CD4-positive, alpha-beta T cell treated with Interleukin-2 at 100 ng/mL for 4 hours (primary cell): ENCODE data around the gene RAPH1.

Source experiments
- DNase-seq: peaks from one replicate; pipeline ENCODE4 v3.0.0-alpha.2; 2020; ENCODE audit warnings: low spot score

Gene RAPH1, protein sequence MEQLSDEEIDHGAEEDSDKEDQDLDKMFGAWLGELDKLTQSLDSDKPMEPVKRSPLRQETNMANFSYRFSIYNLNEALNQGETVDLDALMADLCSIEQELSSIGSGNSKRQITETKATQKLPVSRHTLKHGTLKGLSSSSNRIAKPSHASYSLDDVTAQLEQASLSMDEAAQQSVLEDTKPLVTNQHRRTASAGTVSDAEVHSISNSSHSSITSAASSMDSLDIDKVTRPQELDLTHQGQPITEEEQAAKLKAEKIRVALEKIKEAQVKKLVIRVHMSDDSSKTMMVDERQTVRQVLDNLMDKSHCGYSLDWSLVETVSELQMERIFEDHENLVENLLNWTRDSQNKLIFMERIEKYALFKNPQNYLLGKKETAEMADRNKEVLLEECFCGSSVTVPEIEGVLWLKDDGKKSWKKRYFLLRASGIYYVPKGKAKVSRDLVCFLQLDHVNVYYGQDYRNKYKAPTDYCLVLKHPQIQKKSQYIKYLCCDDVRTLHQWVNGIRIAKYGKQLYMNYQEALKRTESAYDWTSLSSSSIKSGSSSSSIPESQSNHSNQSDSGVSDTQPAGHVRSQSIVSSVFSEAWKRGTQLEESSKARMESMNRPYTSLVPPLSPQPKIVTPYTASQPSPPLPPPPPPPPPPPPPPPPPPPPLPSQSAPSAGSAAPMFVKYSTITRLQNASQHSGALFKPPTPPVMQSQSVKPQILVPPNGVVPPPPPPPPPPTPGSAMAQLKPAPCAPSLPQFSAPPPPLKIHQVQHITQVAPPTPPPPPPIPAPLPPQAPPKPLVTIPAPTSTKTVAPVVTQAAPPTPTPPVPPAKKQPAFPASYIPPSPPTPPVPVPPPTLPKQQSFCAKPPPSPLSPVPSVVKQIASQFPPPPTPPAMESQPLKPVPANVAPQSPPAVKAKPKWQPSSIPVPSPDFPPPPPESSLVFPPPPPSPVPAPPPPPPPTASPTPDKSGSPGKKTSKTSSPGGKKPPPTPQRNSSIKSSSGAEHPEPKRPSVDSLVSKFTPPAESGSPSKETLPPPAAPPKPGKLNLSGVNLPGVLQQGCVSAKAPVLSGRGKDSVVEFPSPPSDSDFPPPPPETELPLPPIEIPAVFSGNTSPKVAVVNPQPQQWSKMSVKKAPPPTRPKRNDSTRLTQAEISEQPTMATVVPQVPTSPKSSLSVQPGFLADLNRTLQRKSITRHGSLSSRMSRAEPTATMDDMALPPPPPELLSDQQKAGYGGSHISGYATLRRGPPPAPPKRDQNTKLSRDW

DNA sequence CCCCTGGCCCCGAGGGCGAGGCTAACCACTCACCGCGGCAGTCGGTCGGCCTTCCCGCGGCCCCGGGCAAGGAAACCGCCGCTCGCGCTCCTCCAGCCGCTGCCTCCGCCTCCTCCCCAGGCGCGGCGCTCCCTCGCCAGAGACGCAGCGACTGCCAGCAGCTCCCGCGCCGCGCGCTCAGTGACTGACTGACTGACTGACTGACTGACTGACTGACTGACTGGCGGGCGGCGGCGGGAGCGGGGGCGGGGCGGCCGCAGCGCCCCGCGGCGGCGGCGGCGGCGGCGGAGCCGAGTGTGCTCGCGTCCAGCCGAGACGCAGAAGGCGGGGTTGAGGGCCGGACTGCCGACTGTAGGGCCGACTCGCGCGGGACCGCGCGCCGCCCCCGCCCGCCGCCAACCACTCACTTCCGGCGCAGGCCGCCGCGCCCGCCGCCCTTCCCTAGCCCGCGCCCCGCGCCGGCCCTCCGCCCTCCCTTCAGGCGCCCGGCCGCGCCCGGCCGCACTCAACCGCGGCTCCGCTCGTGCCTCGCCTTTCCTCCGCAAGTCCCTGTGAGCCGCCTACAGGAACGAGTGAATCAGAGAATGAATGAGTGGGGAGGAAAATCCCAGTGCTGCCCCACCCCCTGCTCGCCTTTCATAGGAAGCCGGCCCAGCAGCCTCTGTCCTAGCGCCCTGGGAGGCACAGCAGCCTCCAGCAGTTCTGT, at the start of gene RAPH1:
Gene RAPH1, minus strand, starts transcription at position 224 of the 706 bp plus-strand sequence. CDS start 39,948 bp downstream, outside the sequence.
- peak; percentile 41 for DNase-seq

DNA sequence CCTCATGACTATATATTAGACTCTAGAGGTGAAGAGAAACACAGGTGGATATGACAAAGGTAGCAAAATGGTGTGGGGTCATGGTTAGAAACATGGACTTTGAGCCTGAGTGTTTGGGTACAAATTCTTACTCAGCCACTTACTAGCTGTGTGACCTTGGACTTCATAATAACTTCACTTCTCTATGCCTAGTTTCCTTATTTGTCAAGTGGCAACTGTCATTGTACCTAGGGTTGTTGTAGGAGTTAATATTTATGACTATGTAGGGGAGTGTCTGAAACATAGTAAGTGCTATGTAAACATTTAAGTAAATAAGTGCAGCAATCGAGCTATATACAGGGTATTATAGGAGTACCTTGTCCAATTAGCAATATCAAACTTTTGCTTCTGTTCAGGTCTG, 49.7 kb upstream of the RAPH1 start:
- no peak for DNase-seq

DNA sequence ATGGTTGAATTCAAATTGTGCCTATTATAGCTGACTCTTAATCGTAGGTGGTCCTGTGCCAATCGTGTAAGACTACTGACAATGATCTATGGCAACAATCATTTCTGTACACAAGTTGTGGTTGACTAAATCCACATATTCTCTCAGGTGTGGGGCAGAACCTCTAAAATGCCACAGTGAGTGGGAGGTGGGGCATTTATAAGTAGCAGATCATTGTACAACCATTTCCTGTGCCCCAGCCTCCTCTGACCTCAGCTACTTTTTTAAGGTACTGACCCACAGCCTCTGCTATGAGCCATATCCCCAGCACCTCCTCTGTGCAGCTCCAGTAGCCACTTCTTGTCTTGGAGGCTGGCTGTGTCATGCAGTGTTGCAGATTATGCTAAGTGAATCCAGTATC, 48.6 kb upstream of the RAPH1 start:
- DNase-seq, result no peak

DNA sequence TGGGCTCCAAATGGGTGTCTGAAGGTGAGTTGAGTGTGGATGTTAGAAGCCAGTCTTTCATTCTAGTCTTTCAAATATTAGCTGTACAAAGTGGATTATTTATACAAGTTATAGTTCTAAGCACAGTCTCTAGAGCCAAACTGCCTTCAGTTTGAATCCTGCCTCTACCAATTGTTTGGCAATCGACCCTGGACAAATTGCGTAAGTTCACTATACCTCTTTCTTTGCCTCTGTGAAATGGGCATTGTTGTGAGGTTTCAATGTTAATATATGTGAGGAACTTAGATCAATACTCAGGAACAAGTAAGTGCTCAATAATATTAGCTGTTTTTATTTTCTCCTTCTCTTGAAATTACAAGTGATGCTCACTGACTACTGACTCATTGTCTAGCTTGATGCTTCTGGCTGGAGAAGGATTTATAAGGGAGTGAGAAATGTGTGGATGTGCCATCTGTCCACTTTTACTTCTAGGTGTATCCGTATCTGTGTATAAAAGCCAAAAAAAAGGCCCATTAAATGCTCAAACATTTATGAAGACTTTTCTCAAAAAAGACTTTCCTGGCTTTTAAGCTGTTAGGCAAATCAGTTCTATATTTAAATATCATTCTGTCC, 48.1 kb upstream of the RAPH1 start:
- no peak for DNase-seq

DNA sequence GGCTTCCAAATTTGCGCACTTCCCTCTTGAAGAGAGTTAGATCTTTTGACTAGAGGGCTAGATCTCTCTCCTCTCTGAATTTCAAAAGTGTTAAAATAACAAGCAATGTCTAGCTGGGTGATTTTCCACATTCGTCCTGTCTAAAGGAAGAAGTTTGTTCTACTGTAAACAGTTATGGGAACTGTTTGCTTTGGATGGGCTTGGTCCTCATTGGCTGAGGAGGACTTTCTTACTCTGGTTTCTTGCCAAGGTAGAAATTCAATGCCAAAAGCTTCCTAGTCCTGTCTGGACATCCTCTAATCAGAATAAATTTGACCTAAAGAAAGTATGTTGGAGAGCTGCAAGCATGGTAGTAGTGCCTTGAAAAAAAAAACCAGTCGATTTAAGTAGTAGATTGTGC, 47.4 kb upstream of the RAPH1 start:
- DNase-seq, result no peak

DNA sequence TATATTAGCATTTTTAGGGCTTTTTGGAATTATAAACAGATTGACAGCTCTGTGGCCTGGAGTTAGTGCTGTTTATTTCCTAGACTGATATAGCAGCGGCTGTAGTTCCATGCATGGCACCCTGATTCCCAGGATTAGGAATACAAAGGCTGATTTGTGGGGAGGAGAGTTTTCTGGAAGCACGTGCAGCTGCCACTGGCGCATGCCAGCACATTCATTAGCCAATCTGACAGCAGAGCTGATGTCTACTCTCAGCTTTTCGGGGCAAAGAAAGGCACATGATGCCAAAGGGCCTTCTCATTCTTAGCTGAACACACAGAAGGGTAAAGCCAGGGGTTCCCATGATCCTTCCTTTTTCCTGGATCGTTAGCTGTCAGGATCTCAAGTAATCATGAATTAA, 45.7 kb upstream of the RAPH1 start:
- DNase-seq, result no peak

DNA sequence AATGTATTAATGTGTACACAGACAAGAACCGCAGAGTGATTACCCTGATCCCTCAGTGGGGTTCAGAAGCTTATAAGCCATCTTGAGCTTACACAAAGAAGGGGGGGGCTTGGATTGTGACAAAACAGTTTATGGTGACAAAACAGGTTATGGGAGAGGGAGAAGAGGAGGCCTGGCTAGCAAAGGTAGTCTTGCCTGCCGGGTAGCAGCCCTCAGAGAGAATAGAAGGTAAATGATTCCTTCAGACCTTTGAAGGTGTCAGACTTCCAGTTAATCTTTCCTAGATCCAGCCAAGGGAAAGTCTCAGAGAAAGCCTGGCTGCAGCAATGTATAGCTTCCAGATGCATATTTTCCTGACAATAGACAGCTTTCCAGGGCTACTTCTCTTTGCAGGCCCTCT, 44.6 kb upstream of the RAPH1 start:
- no peak for DNase-seq

DNA sequence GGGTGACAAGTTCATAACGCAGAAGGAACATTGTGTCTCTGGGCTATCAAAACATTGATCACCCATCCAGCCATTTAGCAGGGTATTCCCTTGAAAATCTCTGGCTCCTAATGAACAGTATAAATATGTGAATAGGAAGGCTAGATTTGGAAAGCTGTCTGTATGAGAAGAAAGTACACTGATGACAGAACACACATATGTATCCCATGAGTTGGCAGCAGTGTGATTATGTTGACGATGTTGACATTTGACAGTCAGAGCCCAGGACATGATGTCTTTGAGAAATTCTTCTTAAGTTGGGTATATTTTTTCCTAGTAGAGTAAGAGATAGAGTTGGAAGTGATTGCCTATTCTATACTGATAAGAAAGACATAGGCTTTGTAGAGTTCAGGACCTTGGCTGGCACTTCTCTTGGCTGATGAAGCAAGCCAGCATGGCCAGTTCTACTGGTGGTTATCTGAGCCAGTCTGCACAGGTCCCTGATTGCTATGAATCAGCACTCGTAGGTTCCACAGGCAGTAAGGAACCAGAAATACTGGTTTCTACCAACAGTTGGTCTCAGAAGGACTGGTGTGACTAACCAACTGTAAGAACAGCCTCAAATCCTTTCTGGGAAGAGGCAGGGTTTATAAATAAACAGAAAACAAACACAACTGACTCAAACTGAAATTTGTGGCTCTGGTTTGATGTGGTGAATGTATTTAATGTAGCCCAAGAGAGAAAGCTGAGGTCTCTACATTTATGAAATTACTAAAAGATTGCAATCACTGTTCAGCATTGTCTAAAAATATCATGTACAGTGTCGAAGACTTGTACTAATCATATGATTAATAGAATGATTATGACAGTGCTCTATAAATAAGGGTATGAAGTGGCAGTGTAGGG, 43.9 kb upstream of the RAPH1 start:
- DNase-seq, result peak; percentile 20

DNA sequence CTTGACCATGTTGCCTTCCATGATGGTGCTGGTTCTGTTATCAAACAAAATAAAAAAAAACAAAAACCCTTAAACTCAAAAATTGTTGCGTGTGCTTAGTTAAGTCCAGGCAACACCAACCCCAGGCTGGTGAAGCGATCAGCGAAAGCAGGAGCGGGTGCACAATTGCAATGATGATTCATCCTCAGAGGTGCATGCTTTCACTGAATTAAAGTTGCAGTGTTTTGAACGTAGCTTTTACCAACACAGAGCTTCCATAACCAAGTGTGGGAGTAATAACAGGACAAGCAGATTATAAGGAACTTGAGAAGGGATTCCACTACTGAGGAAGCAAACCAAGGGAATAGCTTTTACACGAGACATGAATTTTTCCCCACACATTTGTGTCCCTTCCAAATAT, 39.7 kb upstream of the RAPH1 start:
- no peak for DNase-seq

DNA sequence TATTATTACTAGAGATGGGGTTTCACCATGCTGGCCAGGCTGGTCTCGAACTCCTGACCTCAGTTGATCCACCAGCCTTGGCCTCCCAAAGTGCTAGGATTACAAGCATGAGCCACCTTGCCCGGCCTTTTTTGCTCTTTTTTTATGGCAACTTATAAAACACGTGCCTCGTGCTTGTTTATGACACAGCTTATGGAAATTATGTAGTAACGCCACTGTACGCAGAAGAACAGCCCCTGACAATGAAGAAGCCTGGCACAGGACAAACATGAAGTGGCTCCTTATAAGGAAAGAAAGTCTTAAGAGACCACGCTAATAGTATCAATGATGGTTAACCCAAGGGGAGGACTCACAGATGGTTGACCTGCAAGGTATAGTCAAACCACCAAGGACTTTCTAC, 37.2 kb upstream of the RAPH1 start:
- no peak for DNase-seq

DNA sequence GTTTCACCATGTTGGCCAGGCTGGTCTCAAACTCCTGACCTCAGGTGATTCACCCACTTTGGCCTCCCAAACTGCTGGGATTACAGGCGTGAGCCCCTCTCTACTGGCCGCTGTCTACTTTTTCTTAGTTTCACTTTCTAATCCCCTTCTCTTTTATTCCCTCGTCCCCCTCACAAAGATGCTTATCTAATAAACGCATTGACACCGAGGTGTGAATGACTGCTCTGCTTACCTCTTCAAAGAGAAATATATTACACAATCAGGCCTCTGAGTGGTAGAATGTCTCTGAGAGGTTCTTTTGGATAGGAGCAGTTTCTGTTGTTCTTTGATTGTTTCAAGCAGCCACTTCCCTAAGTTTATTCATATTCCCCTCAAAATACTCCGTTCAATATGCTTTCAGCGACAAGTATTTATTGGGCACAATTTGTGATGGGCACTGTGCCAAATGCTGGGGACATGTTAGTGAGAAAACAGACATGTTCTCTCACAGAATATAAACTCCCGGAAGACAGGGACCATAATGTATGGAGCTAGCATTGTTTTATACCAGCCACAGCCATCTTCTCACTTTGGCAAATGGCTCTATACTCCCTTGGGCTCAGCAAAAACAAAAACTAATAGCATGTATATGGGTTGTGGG, 34.7 kb upstream of the RAPH1 start:
- no peak for DNase-seq

DNA sequence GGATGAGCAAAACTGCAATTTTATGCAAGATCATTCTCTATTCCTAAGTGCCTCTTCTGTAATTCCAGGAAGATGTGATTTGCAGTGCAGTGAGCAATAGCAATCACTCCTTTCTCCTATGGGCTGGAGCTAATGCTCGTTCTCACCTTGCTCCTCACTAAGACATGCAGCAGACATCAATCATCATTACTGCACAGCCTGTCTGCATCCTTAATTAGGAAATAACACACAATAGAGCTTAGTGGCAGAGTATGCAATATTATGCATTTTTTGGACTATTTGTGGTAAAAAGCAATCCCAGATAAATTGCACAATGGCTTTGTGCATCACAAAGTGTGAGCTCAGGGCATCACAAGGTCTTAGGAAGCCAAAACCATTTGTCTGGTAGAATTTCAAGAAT, 32.6 kb upstream of the RAPH1 start:
- no peak for DNase-seq

DNA sequence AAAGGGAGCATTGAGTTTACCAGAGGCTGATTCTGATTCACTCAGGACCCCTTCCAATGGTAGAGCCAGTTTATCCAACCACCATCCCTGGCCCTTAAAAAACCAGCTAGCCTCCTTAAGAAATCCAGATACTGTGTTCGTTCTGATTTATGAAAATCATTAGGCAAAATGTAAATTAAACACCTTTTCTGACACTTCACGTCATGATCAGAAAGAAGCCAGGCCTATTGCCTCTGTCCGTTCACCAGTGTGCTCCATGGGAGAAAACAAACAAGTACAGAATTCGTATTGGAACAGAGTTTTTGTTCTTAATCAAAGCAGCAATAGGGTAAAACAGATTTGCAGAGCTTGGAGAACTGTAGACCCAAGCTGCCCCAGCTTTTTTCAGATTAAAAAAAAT, 31.1 kb upstream of the RAPH1 start:
- no peak for DNase-seq

DNA sequence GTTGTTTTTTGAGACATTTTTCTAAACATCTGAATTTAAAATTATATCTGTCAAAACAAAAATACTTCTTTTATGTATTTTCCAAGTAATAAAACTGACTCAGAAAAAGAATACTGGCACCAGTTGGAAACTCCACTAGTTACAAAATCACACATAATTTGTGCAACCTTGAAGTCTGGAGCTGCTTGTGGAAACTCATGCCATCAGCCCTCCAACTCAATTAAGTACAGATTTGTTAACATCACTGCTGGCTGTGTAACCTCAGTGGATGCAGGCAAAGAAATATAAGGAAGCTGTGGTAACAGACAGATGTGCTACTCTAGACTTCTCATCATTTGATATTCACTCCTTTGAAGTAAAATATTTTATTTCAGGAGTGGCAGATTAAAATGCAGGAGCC, 30.0 kb upstream of the RAPH1 start:
- DNase-seq, result no peak

DNA sequence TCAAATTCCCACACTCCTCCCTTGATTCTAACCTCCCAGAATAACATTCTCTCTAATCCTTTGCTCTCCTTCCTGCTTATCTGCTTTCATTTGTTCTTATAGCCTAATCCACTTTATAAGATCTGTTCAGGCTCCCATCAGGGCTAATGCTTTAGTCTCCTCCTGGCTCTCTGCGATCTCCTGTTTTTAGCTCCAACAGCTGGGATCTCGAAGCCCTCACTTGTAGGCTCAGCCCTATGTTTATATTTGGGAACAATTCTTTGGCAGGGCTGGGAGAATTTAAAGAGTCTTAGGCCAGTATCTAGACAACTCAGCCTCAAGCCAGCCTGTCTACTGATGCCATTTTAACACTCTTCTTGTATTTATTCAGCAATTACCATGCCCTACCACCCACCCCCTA, 27.2 kb upstream of the RAPH1 start:
- DNase-seq, result no peak

DNA sequence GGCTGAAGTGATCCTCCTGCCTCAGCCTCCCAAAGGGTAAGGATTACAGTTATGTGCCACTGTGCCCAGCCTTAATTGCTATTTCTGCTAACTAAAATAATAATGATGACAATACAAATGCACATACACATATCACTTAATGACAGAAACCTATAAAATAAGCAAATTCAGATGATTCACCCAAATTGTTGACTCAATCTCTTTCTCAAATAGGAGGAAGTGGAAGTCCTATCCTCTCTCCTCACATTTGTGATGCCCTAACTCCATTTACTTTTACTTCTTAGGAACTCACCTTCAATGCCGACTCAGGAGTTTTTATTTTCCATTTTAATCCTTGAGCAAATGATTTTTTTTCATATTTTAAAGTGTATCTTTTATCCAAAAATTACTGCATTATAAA, 24.5 kb upstream of the RAPH1 start:
- no peak for DNase-seq

DNA sequence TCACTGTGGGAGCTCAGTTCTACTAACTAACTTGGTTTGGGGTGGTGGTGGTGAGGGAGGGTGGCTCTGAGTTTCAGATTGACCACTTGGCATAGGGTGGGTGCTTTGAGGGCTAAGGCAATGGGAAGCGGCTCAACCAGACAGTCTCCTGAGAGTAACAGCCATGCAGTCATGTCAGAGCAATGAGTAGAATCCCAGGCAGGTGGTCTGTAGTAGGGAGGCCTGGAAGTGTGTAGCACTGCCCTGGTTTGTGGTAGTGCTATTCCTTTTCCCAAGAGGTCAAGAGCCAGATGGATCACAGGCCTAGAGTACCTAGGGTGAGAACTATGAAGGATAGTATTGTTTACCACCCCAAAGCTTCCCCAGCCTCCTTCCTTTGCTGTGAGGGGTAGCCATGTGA, 18.7 kb upstream of the RAPH1 start:
- DNase-seq, result no peak

DNA sequence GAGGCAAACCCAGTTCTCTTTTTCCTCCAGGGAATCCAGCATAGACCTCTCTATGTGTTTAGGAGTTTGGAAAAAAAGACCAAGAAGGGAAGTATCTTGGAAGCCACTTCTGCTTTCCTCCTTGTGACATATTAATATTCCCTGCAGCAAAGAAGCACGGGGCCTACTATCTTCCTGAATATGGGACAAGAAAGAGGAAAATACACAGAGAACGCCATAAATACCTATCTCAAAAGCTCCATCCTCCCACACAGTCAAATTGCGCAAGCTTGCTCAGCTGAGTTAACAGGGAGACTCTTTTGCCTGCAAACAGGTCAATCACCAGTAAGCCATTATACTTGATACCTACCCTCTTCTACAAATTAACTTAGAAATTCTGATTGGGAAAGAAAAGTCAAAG, 16.7 kb upstream of the RAPH1 start:
- no peak for DNase-seq

DNA sequence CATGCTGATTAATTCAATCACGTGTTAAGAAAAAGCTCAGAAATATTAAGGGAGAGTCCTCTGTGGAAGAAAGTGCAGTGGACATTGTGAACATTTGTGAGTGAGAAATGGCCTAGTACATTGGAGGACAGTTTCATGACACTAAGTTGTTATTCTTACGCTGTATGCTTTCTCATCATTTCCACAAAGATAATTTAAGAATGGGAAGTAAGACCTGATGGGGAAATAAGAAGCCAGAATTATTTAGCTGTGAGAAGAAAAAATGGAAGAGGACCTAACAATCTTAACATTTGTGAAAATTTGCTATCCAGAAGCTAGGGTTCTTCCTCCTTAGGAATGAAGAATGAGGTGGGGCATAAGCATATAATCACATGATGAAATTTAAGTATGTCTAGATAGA, 15.2 kb upstream of the RAPH1 start:
- DNase-seq, result no peak

DNA sequence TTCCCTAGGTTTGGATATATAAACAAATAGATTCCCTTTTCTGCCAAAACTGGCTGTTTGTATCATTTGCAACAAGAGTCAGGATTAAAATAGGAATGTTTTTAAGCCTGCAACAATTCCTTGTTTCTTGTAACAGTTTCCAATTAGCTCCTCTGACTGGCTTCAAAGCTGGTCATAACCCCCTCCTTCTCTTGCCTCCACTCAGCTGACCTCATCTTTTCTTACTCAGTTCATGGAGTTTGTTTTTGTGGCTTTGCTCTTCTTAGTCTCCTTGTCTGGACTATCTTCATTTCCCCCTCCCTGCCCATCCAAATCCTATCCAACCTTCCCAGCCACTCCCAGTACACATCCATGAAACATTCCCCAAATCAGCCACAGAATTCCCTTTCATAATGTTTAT, 14.3 kb upstream of the RAPH1 start:
- DNase-seq, result no peak
